Activated CD4-positive, alpha-beta T cell treated with anti-CD3 and anti-CD28 coated beads, Interleukin-2, Interleukin-6, amounts not matched to agents 100 ng/mL and 50 ng/mL, durations not matched to agents 16 hours and 8 hours (primary cell): ENCODE data around the gene TMEM232.
A peak's percentile ranks its signal among the peaks of the same experiment; 100 is the strongest.
"Not testable (repeated sequence)": the region's sequence is repeated elsewhere in the genome, so short reads cannot be mapped to it uniquely, and the experiment has no call there.

ENCODE experiments used
- DNase-seq: peaks from one replicate; pipeline ENCODE4 v3.0.0-alpha.2; 2020

TMEM232 gene

DNA sequence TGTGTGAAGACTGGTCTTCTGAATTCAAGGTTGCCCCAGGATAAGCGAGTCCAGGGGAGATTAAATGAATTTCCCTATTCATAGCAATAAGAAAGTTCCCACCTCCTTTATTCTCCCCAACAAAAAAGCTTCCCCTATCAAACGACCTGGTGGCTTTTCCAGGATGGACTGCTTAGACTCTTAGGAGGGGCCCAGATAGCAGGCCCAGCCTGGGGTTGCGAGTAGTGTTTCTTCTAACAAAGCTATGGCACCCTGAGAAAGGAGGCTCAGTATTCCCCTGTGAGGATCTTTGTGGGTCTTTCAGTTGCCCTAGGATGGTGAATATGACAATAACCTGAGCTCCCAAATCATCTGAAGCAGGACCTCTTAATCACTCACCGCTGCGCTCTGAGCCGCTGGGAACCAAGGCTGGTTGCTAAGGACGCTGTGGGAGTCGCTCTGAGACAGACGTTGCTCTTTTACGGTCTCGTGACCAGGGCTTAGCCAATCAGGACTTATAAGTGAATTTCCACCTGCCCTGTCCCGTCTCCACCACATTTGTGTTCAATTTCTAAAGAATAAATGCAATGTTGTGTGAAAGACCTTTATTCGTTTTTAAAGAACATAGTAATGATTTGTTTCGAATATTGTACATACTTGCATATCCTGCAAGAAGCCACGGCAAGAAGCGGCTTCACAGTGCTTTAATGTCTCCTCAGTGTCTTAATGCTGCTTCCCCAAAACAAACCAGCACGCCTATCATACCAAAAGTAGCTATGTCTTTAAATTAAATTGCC is at the start of gene TMEM232:
Gene TMEM232 (minus strand): TSS at position 423 of the 776 bp plus-strand sequence. CDS start 59,319 bp downstream, outside the sequence.
- DNase-seq = peak; percentile 74

GRCh38 chr5:110770286-110770685 is 43.8 kb upstream of the TMEM232 start:
- DNase-seq = no peak

DNA sequence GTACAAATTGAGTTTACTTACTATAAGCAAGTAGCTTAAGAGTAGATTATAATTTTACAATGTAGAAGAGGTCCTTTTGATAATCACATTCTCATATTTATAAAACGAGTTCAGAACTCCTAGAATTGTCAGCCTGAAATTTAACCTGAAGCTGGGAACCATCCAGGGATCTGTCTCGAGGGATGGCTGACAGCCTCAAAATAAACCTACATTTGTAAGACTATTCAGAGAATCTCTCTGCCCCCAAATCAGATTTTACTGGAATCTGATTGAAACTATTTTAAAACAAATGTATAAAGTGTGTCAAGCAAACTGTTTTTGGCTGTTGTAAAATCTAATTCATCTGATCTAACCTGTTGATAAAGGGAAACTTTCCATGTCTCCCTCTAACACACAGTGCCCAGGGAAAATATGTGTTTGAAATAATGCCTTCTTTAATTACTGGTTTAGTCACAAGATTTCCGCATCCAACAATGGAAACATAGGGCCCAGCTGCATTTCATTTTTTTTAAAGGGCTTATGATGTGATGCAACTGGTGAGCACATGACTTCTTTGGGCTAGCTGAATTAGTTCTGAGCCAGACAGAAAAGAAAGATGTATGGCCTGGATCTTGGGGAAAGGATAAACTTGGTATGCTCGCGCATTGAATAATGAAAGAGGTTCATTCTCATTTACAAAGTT is 42.7 kb upstream of the TMEM232 start:
- DNase-seq = no peak

DNA sequence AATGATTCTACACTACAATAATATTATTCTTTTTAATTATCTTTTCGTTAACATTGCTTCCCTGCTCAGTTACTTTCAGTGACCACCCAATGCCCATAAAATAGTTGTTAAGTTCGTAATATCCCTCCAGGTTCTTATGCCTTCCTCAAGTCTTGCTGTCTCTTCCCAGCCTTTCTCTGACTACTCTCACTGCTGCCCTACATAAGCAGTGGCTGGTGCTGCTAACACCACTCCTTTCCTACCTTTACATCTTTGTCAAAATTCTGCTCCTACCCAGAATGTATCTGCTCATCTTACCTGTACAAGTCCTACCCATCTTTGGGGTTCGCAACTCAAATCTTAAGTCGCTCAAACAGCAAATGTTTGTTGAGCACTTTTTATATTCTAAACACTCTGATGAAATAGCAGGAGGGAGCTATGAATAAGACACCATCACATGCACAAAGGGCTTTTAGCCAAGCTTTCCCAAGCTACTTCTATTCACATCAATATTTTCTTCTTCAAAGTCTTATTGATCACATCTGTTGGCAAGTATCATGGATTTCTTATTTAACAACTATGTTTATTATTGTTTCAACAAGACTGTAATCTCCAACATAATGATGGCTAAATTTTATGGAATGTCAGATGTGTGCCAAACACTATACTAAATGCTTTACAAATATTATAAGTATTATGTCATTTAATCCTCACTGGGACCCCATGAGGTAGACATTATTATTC is 41.8 kb upstream of the TMEM232 start:
- no peak for DNase-seq

DNA sequence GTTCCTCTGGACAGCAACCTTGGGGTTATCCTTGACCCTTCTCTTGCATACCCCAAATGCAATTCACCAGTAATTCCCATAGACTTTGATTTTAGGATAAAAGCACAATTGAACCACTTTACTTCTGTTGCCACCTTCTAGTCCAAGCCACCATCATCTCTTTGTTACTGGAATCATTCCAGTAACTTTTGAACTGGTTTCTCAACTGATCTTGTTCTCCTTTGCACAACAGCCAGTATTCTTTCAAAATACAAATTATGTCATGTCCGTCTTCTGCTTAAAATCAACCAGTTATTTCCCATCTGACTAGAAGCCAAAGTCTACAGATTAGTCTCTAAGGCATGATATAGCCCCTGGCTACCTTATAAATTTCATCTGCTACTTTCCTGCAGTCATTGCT is 33.7 kb upstream of the TMEM232 start:
- DNase-seq = no peak

DNA sequence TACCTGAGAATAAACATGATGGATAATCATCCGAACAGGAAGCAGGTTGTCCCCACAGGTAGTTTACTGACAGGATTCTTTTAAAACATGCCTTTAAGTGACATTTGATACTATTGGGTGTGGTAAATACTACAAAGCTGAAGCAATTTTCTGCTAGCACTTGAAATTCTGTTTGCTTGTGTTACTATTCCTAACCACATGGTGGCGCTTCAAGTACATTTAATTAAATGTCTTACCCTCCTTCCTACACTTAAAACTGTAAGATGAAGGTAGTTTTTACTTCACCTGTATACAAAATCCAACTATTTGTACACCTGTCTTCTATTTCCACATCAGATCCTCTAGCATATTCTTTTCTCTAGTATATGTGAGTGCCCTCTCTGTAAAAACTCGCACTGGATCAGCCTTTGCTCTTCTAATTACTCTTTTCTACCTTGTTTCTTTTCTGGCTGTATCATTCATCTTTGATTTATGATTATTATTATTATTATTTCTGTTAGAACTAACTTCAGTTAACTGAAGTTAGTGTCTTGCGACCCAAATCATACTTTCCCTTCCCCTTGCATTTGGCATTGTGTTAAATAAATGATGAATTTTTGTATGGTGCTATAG is 30.8 kb upstream of the TMEM232 start:
- DNase-seq = peak; percentile 56

DNA sequence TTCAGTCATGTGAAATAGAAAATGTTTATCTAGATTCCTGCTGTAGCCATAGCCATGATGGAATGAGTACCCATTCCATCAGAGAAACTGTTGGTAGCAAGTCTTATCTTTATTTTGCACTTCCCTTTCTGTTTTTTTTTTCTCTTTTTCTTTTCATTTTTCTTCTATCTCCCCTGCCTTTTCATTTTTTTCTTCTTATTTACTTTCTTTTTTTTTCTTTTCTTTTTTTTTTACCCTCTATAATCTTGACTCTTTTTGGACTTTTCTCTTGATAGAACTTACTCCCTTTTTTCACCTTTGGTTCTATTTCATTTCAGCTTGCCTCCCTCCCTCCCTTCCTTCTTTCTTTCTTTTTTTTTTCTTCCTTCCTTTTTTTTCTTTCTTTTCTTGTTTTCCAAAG is 27.7 kb upstream of the TMEM232 start:
- DNase-seq = no peak

DNA sequence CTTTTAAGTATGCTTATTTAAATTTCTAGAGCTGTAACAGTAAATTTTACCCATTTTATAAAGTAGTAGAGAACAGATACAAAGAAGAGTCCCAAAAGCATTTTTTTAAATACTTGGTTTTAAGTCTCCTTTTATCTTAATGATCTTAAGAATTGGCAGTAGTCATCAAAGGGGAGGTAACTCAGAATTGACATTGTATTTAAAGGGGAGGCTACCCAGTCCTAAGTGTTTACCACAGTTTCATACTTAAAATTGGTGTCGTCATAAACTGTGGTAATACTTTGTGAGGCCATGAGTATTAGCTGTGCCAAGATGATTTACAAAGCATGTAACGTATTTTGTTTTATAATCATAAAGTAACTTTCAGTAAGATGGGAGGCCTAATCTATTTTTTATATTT is 27.1 kb upstream of the TMEM232 start:
- peak; percentile 13 for DNase-seq

DNA sequence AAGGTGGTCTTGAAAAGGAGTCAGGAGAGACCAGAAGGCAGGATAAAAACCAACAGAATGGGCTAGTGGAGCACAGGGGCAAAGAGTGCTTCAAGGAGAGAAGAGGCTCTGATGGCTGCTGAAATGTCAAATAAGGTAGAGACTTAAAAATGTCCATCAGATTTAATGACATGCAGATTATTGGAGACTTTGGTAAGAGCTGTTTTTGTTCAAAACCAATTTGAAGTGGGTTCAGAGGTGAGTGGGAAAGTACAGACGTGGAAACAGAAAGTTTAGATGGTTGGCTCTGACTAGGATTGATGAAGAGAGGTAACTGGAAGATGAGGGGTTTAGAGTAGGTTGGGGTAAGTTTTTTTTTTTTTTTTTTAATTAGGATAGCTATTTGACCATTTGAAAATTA is 26.5 kb upstream of the TMEM232 start:
- peak; percentile 49 for DNase-seq

GRCh38 chr5:110751902-110752762 is 25.7 kb upstream of the TMEM232 start:
- peak; percentile 87 for DNase-seq

DNA sequence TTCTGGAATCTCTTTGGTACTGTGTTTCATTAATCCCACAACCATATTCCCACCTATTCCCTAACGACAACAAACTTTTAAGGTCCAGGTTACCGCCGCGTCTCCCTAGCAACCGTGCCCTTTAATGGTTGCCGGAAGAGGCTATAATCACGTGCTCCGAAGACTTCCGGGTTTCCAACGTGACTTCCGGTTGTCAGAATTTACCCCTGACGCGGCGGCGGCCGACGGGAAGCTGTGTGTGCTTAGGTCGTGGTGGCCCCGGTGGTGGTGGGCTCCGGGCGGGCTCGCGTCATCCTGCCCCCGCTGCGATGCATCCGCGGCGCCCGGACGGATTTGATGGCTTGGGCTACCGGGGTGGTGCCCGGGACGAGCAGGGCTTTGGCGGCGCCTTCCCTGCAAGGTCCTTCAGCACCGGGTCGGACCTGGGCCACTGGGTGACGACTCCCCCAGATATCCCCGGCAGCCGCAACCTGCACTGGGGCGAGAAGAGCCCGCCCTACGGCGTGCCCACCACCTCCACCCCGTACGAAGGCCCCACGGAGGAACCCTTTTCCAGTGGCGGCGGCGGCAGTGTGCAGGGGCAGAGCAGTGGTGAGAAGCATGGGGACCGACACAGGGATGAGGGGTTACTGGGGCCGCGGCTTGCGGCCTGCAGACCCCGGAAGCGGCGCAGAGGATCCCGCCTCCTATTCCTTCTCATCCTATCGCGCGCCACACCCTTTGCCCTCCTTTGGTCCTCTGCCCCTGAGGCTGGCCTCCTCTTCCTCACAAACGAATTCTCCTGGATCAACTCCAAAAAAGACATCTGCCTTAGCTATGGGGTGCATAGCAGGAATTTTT is 12.6 kb upstream of the TMEM232 start, which contains the start of gene SLC25A46:
Gene SLC25A46 (plus strand): TSS at position 196 of the 840 bp plus-strand sequence. CDS start 113 bp downstream, at position 309.
- DNase-seq = peak; percentile 92

GRCh38 chr5:110738503-110738811 is 12.0 kb upstream of the TMEM232 start:
- no peak for DNase-seq

DNA sequence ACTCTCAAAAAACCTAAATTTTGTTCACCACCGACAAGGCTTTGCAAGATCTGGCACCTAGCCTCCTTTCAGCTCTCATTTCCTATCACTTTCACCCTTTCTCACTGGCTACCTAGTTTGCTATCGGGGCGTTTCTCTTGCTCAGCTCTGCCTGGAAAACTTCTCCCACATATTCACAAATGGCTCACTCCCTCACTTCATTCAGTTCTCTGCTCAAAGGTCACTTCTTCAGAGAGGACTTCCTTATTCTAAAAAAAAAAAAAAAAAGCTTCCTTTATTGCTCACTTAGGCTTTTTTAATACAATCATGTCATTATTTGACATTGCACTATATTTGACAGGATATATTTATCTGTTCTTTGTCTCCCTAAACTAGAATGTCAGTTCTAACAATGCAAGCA is 10.3 kb upstream of the TMEM232 start:
- no peak for DNase-seq

GRCh38 chr5:110735556-110735955 is 9.1 kb upstream of the TMEM232 start:
- no peak for DNase-seq

GRCh38 chr5:110734101-110734500 is 7.6 kb upstream of the TMEM232 start:
- DNase-seq = no peak

GRCh38 chr5:110731499-110731898 is 5.0 kb upstream of the TMEM232 start:
- not testable (repeated sequence) for DNase-seq

DNA sequence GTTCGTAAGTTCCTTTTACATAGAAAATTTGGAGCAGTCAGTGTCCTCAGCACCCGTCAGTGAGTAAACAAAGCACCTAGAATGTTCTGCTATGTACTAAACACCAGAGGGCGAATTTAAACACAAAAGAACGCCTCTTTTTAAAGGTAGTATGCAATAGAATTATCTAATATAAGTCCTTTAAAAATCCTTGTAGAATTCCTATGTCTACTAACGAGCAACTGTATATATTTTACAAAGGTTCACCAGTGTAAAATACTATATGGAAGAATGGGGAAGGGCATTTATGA is 499 bp upstream of the TMEM232 start:
- DNase-seq = no peak

DNA sequence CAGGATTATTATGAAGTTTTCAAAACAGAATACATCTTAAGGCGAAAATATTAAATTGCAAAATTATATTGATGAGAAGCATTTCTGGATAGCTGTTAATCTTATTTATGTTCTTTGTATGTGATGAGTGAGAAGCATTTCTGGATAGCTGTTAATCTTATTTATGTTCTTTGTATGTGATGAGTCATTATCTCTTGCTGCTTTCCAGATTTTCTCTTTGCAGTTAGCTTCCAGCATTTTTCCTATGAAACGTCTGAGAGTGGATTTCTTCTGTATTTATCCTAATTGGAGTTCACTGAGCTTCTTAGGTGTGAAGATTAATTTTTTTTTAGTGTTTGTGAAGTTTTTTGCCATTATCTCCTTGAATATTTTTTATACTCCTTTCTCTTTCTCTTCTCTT is 8.2 kb downstream of the TMEM232 start:
- no peak for DNase-seq

GRCh38 chr5:110716247-110717245 is 9.9 kb downstream of the TMEM232 start:
- no peak for DNase-seq

- DNase-seq = no peak
These were observed 19.1 kb downstream of the TMEM232 start for GRCh38 chr5:110707260-110707844.
